ENCODE results near the gene VSIR. TPM values are rescaled to one million over a fixed set of nuclear protein-coding genes. Genes with fewer than 3 reads are reported as not detected.
A peak's percentile ranks its signal among the peaks of the same experiment; 100 is the strongest.

Gene VSIR
- total RNA-seq, 4 donors from 2014 or later, result 37.8 to 118 (median 90.3) TPM

GRCh38 chr10:71714031-71714410 is 59.3 kb downstream of the VSIR start:
- no peak for DNase-seq (ENCODE audit: extremely low spot score)
- peak overlapping the region; percentile 88 to 93 (median 91) for H3K27ac ChIP-seq (replicated peaks in 1 of 4)
- H3K4me1 ChIP-seq, result peaks cover 60 to 69% (median 67%) of the 10 kb centered on the region in 4 donors
- H3K9me3 ChIP-seq, result no peaks in the 10 kb centered on the region
- intact Hi-C loops (cut with DNase I), result loop anchor here (5.0 kb wide), 1 partner anchor 58 kb away; the partner anchor contains the start of gene VSIR
- 45% methylated on average over 4 of the region's 4 CpGs for WGBS
- no peak for TF ChIP-seq EP300 (IDR thresholded peaks at IDR 0.05)
- no peak for TF ChIP-seq POLR2A (IDR thresholded peaks at IDR 0.05; ENCODE audit: low read depth)
- TF ChIP-seq POLR2AphosphoS5 (IDR thresholded peaks at IDR 0.05), result no peak
- TF ChIP-seq CTCF (IDR thresholded peaks at IDR 0.05), result no peak
- no peaks in the 10 kb centered on the region for H3K27me3 ChIP-seq
- H3K36me3 ChIP-seq, result no peaks in the 10 kb centered on the region
- peak overlapping the region in 2 of 4 donors; percentile 13 to 15 for H3K4me3 ChIP-seq

DNA sequence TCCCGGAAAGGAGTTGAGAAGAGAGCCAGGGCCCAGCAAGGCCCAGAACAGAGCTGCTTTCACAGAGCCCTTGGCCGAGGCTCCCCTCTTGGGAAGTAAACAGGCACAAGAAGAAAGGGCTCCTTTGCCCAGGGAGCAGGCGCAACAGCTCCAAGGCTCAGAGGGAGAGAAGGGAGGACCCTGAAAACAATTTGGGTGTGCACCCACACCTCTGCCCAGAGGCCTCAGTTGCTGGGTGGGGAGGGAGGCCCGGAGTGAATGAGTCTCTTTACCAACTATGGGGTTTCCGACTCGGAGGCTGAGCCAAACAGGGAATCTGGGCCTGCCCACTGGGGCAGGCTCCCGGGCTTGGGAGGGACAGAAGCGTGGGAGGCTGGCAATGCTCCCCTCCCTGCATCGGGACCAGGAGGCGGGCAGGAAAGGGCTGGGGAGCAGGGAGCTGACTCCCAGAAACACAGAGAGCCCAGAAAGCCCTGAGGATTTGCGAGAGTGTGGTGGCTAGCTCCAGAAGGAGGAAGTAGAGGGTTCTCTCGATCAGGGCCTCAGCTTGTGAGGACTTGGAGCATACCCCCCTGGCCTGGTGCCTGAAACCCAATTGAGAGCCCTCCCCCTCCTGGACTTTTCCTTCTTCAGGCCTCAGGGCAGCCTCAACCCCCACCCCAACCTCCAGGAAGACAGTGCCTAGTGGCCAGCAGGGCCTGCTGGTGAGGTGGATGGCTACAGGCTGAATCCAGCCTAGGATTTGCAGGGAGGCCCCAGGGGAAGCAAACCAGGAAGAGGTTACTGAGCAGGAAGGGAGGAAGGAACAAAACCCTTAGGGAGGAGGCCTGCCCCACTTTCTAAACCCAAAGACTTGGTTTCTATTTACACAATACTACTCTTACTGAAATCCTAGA is 59.9 kb downstream of the VSIR start:
- peak in 1 of 3 experiments; percentile 14 for TF ChIP-seq CTCF (IDR thresholded peaks at IDR 0.05)
- peak; percentile 54 to 83 for TF ChIP-seq POLR2AphosphoS5 (IDR thresholded peaks at IDR 0.05)
- no peak for TF ChIP-seq EP300 (IDR thresholded peaks at IDR 0.05)
- TF ChIP-seq POLR2A (IDR thresholded peaks at IDR 0.05; ENCODE audit: low read depth), result no peak

DNA sequence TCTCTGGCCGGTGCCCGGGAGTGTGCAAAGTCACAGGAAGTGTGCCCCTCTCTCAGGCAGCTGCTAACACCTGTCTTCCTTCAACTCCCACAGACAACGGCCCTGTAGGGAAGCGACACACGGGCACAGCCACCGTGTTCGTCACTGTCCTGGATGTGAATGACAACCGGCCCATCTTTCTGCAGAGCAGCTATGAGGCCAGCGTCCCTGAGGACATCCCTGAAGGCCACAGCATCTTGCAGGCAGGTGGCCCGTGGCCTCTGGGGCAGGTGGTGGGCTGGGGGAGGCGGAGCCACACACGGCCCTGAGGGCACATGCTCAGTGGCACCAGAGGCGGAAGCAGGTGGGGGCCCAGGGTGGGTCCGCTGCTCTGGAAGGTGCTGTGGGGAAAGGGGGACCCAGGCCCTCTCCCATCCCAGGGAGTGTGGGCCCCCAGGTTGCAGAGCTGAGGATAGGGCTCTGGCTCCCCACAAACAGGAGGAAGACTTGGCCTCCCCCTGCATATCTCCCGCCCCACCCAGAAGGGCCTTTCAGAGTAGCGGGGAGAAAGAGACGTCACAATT is 60.7 kb downstream of the VSIR start:
- no peaks in the 10 kb centered on the region for H3K36me3 ChIP-seq
- no peaks in the 10 kb centered on the region for H3K27me3 ChIP-seq
- intact Hi-C loops (cut with DNase I), result loop anchor here (5.0 kb wide), 1 partner anchor 60 kb away; the partner anchor contains the start of gene VSIR
- H3K9me3 ChIP-seq, result no peaks in the 10 kb centered on the region
- H3K27ac ChIP-seq (replicated peaks in 1 of 4), result peak overlapping the region; percentile 88 to 93 (median 91)
- peaks cover 52 to 65% (median 63%) of the 10 kb centered on the region in 4 donors for H3K4me1 ChIP-seq
- TF ChIP-seq POLR2A (IDR thresholded peaks at IDR 0.05; ENCODE audit: low read depth) (no peak), EP300 (IDR thresholded peaks at IDR 0.05) (no peak), POLR2AphosphoS5 (IDR thresholded peaks at IDR 0.05) (no peak)
- H3K4me3 ChIP-seq, result peak overlapping the region in 1 of 4 donors; percentile 18
- 61% methylated on average over 13 of the region's 17 CpGs for WGBS
- no peak for DNase-seq (ENCODE audit: extremely low spot score)

More for the DNA sequence above, 59.9 kb downstream of the VSIR start:
- peak overlapping the region in 3 of 4 donors; percentile 13 to 30 (median 18) for H3K4me3 ChIP-seq
- H3K27me3 ChIP-seq, result no peaks in the 10 kb centered on the region
- H3K9me3 ChIP-seq, result no peaks in the 10 kb centered on the region
- no peaks in the 10 kb centered on the region for H3K36me3 ChIP-seq
- DNase-seq (ENCODE audit: extremely low spot score), result peak; percentile 97
- H3K4me1 ChIP-seq, result peaks cover 55 to 65% (median 64%) of the 10 kb centered on the region in 4 donors
- H3K27ac ChIP-seq (replicated peaks in 1 of 4), result peak overlapping the region; percentile 88 to 93 (median 91)
- intact Hi-C loops (cut with DNase I), result loop anchor here (5.0 kb wide), 1 partner anchor 59 kb away; the partner anchor contains the start of gene VSIR
- 3% methylated on average over 12 of the region's 12 CpGs for WGBS

DNA sequence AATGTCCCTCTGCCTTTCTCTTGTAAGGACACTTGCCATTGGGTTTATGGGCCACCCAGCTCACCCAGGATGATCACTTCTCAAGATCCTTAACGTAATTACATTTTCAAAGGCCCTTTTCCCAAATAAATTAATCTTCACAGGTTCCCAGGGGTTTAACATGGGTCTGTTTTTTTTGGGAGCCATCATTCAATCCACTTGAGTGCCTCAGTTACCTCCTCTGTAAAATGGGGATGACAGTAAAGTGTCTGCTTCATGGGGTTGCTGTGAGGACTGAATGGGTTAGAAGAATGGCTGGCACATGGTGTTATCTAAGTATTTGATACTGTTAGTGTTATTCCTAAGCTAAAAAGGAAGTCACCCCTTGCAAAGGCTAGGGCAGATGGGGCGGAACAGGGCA is 61.1 kb downstream of the VSIR start:
- H3K27me3 ChIP-seq, result no peaks in the 10 kb centered on the region
- intact Hi-C loops (cut with DNase I), result loop anchor here (5.0 kb wide), 1 partner anchor 60 kb away; the partner anchor contains the start of gene VSIR
- no peaks in the 10 kb centered on the region for H3K36me3 ChIP-seq
- no peak overlapping the region for H3K4me3 ChIP-seq
- WGBS, result 80% methylated on average over 2 of the region's 2 CpGs
- no peak for DNase-seq (ENCODE audit: extremely low spot score)
- no peak for TF ChIP-seq POLR2A (IDR thresholded peaks at IDR 0.05; ENCODE audit: low read depth)
- TF ChIP-seq CTCF (IDR thresholded peaks at IDR 0.05), result no peak
- no peak for TF ChIP-seq POLR2AphosphoS5 (IDR thresholded peaks at IDR 0.05)
- TF ChIP-seq EP300 (IDR thresholded peaks at IDR 0.05), result no peak
- peaks cover 51 to 62% (median 59%) of the 10 kb centered on the region in 4 donors for H3K4me1 ChIP-seq
- H3K9me3 ChIP-seq, result no peaks in the 10 kb centered on the region
- H3K27ac ChIP-seq (replicated peaks in 1 of 4), result peak overlapping the region; percentile 88 to 93 (median 91)
